ENCODE results near the gene TBC1D22A.

Gene TBC1D22A

DNA sequence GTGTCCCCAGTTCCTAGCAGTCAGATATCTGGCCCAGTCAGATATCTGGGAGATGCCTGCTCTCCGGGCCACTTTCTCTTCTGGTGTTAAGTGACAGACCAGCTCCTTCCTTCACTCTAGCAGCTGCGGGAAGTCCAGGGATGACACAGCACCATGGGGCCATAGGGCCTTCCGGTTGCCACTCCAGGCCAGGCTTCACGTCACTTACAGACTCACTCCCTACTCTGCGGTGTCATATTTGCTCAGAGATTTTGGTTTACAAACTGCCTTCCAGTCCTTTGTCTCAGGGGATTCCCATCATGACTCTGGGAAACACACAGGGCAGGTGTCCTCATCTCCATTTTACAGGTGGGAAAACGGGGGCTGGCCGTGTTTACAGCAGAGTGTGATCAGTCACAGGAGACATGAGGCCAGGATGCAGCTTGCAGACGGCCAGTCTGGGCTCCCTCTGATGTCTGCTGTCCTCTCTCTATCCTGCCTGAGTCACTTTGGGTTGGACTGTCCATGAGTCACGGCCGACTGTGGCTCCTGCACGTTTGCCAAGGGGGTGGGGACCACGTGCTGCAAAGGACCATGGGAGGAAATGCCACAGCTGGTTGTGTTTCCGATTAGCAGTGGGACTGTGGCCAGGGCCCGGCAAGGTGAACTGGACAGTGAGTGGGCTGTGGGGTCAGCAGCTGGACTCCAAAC is 8.2 kb upstream of the TBC1D22A start:
- no peak for DNase-seq

DNA sequence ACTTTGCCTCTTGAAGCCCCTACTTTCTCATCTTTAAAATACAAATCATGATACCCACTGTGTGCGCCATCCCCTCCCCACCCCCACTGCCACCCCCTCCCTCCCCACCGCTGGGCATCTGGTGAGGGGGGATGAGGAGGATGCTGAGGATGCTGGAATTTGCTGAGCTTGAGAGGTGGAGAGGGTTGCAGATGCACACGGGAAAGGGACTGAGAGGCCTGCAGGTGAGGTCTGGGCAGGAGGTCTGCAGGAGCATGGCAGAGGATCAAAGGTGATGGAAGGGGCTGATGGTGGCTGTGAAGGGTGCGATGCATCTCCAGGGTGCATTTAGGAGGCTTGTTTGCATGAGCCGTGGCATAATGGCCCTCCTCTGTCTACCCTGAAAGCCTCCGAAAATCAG is 7.6 kb upstream of the TBC1D22A start:
- DNase-seq = no peak

DNA sequence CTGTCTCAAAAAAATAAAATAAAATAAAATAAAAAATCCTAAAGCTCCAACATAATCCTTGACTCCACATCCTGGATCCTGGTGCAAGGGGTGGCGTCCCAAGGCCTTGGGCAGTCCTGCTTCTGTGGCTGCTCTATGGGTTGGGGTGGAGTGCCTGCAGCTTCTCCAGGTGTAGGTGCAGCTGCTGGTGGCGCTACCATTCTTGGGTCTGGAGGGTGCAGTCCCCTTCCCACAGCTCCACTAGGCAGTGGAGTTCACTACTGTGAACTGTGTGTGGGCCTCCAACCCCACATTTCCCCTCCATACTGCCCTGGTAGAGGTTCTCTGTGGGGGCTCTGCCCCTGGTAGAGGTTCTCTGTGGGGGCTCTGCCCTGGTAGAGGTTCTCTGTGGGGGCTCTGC is 6.9 kb upstream of the TBC1D22A start:
- DNase-seq = no peak

DNA sequence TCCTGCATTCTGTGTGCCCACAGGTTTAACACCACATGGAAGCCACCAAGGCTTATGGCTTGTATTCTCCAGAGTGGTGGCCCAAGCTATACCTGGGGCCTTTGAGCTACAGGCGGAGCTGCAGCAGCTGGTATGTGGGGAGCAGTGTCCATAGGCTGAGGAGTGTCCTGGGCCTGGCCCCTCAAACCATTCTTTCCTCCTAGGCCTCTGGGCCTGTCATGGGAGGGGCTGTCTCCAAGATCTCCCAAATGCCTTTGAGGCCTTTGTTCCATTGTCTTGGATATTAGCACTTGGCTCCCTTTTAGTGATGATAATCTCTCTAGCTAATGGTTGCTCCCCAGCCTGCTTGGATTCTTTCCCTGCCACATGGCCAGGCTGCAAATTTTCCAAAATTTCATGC is 6.4 kb upstream of the TBC1D22A start:
- no peak for DNase-seq

DNA sequence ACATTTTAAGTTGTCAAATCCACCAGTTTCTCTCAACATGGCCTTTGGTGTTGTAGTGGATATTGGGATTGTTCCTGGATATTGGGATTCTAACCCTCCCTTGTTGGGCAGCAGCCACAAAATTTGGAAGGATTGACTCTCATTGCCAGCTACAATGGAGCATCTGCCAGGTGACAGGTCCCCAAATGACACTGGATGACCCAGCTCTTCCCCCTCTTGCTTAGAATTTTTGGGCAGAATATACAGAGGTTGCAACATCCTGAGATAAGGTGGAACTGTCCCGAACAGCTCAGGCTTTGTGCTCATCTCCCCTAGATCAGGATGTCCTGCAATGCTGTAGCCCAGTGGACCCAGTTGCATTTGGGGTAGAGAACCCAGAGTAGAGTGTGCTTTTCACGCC is 5.3 kb upstream of the TBC1D22A start:
- no peak for DNase-seq

DNA sequence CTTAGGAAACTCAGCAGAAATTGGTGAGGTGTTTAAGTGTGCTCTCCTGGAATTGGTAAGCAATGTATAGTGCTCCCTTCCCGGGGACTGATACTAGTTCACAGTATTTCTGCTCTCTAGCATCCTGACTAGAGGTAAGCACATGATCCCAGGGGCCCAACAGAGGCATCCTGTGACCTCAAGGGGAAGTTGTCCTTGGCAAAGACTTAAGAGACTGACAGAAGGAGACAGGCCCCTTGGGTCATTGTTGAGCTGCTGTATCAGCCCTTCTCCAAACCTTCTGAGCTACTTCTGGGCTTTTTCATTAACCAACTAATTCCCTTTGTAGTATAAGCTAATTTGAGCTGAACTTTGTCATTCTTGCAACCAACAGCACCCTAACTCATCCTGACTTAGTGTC is 4.3 kb upstream of the TBC1D22A start:
- DNase-seq = no peak

DNA sequence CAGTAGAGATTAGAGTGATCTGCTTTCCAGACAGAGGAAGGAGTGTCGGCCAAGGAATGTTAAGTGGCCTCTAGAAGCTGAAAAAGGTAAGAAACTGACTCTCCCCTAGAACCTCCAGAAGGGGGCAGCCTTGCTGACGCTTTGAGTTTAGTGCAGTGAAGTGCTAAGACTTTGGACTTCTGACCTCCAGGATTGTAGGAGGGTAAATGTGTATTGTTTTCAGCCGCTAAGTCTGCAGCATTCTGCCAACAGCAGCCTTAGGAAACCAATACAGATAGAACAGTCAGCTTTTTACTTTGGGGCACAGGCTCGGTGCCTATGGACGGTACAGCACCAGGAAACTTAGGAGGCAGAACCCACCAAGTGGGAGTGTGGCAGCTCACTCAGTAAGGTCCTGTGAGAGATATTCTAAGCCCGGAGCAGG is 3.6 kb upstream of the TBC1D22A start:
- no peak for DNase-seq

DNA sequence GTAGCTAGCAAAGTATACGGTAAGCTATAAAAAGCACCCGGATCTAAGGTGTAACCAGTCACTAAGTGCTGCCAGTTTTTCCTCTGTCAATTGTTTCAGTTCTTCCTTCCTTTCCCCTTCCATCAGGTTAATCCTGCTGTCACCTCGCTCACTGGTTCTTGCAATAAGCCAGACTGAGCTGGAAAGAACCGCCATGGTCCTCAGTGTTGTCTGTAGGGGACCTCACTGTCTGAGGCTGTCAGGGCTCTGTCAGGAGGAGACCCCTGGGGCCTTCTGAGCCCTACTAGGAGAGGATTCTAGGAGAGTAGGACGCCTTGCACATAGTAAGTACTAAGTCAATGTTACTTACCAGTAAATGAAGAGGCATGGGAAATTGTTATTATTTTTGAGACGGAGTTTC is 1.4 kb upstream of the TBC1D22A start:
- DNase-seq = no peak

DNA sequence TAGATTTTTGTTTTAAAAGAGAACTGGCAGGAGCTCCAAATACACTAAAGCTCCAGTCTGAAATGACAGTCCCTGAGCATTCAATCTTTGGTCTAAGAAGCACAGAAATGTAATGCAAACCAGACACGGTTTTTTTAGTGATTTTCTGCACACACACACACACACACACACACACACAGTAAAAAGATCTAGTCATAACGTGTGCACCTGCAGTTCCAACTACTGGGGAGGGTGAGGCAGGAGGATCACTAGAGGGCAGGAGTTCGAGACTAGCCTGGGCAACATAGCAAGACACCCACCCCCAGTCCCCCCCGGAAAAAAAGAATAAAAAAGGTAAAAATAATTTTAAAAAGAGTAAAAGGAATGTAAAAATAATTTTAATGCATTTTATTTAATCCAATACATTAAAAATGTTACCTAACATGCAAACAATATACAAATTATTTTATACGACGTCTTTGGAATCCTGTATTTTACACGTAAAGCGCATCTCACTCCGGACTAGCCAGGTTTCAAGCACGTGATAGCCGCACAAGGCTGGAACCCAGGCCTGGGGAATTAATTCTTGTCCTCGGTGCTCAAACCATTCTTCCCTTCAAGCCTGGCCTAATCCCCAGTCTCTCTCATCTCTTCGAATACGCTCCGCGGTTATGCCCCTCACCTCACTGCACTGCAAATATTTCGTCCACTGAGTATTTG is 762 bp upstream of the TBC1D22A start:
- no peak for DNase-seq

DNA sequence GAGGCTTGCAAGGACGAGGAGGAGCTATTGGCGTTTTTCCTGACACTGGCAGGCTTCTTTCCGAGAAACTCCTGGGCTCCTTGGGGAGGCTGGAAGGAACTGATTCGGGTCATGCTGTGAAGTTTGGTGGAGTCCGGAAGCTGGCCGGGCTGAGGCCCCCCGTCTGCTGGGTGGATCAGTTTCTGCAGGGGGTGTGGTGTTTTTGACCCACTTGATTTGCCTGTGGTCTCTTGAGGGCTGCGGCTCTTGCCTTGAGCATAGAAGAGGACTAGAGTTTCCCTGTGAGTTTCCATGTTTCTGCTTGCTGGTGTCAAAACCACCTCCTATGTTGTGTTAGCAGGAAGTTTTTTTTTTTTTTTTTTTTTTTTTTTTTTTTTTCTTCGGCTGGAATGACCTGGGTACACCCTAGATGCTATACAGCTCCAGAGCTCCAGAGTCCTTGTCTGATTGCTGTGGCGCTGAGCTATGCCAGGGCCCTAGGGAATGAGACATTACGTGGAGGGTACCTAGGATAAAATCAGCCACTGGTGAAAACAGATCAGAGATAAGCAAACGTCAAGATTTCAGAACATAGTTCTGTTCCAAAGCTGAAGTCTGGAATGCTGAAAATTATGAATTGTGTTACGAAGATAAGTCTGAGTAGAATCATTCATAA is 728 bp downstream of the TBC1D22A start:
- DNase-seq = no peak

DNA sequence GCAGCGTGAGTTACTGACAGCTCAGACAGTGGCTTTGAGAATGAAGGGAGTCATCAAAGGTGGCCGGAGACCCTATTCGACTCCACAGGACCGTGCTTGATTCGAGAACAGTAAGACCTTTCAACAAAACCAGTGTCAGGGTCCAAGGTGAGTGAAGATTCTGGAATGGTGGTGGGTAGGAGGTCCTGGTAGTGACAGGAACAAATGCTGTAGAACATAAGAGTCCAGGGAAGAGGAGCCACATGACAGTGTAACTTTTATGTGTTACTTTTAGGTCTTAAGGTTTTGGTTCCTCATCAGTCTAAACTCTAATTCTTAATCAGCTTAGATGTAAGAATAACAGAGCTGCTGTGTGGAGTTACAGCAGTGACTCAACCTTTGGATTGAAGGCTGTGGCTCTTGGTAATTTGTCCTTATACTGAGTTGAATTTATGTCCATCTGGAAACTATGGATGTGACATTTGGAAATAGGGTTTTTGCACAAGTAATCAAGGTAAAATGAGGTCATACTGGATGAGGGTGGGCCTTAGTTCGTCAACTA is 1.8 kb downstream of the TBC1D22A start:
- DNase-seq = no peak

DNA sequence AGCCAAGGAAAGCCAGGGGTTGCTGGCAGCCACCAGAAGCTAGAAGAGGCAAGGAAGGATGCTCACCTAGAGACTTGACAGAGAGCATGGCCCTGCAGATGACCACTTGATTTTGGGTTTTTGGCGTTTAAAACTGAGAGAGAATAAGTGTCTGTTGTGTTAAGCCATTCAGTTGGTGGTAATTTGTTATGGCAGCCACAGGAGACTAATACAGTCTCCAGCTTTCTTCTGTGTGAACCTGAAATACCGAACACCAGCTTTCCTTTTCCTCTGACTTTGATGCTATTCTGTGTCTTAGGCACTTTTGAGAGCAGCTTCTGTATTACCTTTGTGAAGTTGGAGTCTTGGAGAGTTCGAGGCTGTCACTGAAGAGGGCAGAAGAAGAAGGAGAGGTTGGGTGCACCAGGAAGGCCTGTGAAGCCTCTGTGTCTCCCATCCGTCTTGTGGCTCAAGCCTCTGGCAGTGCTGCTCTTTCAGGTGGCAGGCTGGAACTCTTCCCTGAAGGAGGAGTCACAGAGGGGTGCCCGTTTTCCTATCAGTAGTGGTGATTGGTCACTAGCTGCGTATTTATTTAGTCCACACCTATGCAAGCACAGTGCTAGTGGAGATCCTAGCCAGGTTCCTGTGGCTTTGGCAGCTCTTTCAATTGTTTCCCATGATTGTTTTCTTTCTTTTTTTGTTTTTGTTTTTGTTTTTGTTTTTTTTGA is 2.5 kb downstream of the TBC1D22A start:
- no peak for DNase-seq

DNA sequence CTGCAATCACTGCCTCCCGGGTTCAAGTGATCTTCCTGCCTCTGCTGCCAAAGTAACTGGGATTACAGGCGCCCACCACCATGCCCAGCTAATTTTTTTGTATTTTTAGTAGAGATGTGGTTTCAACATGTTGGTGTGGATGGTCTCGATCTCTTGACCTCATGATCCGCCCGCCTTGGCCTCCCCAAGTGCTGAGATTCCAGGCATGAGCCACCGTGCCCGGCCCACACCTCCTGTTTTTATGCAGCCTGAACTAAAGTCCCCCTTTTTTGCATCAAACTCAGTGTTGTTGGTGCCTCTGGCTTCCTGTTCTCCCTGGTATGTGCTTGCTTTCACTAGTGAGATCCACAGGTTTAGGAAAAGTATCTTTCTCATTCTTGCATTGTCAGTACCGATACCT is 4.2 kb downstream of the TBC1D22A start:
- no peak for DNase-seq

DNA sequence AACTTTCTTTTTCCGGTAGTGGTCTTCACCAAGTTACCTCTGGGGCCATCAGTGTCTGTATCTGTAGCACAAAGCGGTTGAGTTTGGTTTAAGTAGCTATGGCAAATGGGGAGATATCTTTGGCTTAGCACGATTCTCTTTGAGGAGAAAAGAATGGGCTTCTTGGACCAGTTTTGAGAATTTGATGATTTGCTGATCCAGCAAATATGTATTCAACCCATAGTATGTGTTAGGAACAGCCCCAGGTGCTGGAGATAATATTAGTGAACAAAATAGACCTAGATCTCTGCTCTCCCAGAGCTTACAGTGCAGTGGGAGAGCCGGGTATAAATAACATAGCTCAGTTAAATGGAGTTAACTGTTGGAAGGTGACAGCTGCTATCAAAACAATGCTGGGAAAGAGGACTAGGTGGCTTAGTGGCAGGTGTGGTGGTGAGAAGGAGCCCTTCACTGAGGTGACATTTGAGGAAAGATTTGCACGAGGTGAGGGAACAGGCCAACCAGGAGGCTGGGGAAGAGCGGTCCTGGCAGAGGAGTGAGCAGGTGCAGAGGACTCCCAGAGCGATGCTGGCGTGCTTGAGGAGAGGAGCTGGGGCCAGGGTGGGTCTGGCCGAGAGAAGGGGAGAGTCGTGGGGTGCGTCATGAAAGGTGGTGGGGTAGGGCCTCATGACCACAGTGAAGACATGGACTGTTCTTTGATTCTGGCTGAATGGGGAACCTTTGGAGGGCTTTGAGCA is 5.0 kb downstream of the TBC1D22A start:
- no peak for DNase-seq

DNA sequence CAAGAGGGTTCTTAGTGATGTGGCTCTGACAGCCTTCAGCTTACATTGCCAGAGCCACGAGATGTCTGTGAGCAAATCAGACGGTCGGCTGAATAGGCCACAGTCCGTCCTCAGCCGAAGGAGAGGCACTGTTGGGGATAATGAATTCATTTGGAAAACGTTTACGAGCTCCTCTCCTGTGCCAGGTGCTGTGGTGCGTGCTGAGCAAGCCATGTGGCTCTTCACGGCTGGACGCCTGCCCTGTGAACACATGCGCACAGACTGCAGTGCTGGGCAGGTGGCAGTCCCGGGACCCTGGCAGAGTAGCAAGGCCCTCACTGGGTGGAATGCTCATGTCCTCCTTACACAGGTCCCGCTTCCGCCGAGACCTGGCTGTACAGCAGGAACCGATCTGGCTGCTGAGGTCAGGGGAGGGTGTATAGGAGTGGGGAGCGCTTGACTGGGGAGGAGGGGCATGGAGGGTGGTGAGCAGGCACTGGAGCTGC is 6.8 kb downstream of the TBC1D22A start:
- no peak for DNase-seq

DNA sequence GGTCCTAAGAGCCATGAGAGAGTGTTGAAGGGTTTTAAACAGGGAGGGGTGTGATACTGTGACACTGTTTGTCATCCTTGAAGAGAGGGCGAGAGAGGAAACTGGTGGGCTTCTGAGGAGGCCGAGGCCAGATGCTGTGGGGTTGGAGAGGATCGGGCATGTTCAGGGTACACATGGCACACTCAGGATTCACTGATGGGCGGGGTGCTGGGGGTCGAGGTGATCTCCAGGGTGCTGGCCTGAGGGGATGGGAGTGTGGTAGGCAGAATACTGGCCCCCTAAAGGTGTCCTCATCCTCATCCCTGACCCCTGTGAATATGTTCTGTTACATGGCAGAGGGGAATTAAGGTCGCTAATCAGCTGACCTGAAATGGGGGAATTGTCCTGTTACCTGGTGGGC is 7.3 kb downstream of the TBC1D22A start:
- DNase-seq = no peak

DNA sequence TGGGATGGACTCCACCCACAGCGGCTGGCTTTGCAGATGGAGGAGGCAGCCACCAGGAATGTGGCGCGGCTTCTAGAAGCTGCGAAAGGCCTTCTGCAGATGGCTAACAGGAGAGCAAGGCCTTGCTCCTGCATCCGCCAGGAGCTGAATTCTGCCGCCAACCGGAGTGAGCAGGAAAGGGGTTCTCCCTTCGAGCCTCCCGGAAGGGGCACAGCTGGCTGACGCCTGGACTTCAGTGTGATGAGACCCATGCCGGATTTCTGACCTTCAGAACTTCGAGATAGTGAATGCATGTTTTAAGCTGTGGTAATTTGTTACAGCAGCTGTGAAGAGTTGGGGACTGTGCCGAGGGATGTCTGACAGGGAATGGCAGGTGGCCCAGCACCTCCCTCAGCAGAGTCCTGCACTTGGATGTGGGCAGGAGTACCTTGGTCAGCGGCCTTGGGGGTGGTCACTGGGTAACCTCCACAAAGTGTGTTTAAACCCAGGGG is 7.7 kb downstream of the TBC1D22A start:
- DNase-seq = no peak

DNA sequence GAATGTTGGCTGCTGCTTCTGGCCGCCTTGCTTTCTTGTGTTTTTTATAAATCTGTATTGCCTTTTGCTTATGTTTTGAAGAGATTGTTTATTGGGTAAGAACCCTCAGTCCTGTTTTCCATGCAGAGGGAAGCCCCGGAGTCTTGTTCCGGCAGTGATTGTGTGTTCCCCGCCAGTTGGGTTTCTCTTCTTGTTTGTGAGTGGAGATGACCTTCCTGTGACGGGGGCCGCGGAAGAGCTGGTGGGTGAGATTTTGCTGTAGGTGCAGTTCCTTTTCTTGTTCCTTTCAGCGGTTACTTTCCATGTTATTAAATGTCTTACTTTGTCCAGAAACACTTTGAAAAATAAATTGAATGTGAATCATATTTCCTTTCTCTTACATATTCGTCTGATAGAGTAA is 8.3 kb downstream of the TBC1D22A start:
- DNase-seq = no peak

DNA sequence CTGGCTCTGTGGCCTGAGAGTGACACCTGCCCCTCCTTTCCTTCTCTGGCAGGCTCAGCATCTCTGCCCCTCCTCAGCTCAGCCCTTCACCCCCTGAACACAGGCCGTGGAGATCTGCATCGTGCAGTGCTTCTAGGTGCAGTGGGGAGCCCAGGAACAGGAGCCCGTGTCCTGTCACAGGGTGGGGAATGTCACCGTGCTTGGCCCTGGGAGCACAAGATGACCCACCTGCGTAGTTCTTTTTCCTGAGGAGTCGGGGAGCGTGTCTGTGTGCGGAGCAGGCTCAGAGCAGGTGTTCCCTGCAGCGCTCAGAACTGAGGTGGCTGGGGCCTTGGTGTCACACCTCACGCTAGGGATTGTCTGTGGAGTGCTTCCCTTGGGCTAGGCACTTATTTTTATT is 10.6 kb downstream of the TBC1D22A start:
- no peak for DNase-seq

DNA sequence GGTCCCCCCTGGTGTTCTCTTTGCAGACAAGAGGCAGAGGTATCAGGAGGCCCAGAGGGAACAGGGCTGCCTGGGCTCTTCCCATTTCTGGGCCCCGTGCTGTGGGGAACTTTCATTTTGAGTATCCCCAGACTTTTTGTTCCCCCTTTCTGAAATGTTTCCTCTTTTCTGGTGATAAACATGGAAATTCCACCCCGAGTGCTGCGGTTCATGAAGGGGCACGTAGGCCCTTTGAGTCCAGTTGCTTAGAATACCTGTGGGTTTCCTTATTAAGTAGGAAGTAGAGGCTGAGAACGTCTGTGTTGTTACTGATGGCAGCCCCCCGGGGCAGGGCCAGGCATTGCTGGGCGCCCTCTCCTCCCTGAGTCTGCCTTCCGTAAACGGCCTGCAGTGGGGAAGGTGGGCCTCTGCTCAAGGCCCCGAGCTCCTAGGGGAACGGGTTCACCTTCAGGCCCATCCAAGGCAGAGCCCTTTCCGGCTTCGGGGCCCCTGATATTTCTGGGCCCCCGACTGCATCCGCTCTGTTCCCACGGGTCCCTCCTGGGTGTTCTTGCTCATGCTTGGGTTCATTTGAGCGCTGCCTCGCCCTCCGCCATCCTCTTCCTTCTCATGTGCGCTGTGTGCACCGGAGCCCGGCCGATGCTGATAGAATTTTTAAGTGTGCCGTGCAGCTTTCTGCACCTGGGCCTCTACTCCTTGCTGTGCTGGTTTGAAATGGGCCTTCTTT is 12.0 kb downstream of the TBC1D22A start:
- DNase-seq = no peak

DNA sequence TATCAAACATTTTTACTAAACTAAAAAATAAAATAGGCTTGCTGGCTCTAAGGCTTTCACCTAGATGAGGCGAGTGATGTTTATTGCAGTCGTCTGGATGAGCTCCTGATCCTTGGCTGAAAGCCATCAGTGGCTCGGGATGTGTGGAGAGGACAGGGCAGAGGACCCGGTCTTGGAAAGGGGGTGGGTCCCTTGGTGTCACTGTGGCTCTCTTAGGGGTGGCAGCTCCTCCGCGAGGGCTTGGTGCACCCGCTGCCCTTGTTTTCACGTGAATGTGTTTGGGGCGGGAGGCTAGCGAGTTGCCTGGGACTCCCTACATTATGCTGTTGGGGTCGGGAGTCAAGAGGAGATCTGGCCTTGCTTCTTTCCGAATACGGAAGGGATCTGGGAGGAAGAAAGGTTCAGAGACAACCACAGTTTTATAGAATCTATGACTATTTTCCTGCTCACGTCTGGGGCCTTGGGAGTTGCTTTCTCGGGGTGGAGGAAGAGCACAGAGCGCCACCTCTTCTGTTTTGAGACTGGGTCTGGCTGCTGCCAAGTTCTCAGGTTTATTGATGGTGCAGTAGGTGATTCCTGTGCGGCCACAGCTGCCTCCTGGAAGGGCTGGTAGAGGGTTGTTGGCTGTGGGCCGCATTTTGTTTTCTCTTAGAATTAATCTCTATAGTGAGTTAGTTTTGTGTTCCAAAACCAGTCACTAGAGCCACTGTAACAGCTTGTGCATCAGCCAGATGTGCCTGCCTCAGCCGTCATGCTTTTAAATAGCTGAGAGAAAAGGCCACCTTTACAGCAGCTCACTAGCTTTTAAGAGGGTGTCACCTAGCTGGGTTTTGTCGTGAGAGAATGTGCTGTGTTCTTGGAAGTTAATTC is 12.8 kb downstream of the TBC1D22A start:
- no peak for DNase-seq

Data from cortex of kidney (tissue), 1 donor.